Stimulated activated memory B cell treated with anti-CD40 and anti-IgM and Interleukin-4, amounts not matched to agents 10 μg/mL and 1 μg/mL and 100 μg/mL, for 72 hours (primary cell): ENCODE results near the gene CTNNA3.

Experiments used
- ATAC-seq: fragments of 150-1000 bp; cut with Tn5 transposase; 2 replicates; pipeline ENCODE4 v1.10.0; 2021
- H3K27ac Mint-ChIP-seq: one replicate; pipeline ENCODE4 v1.8.0; 2022; ENCODE audit warnings: mild to moderate bottlenecking, mixed read lengths
- H3K27me3 Mint-ChIP-seq: one replicate; pipeline ENCODE4 v1.8.0; 2022; ENCODE audit warnings: mixed read lengths
- H3K36me3 Mint-ChIP-seq: one replicate; pipeline ENCODE4 v1.8.0; 2022; ENCODE audit warnings: mixed read lengths
- H3K4me1 Mint-ChIP-seq: one replicate; pipeline ENCODE4 v1.8.0; 2022; ENCODE audit warnings: mixed read lengths
- H3K4me3 Mint-ChIP-seq: one replicate; pipeline ENCODE4 v1.8.0; 2022; ENCODE audit warnings: mild to moderate bottlenecking, moderate library complexity, mixed read lengths
- H3K9me3 Mint-ChIP-seq: one replicate; pipeline ENCODE4 v1.8.0; 2022; ENCODE audit warnings: mixed read lengths

Gene CTNNA3

DNA sequence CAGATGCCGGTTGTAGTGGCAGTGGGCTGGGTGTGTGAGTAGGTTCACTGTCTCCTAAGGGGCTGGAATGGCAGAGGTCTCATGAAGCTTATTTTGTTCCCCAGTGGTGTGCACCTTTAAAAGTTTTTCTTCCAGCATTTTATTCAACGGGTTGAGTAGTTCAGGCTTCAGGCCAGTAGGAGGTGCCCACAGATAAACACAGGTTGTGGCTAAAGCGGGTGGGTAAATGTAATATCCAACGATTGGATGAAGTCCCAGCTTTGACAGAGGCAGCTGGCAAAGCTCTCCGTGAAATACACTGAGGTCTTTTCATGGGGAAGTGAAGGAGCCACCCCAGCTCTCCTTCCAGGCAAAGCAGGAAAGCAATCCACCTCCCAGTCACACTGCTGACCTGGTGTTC lies 1109.9 kb downstream of the CTNNA3 start:
- Mint-ChIP-seq H3K27me3 (no peaks in the 10 kb centered on the region), H3K9me3 (peaks cover 4% of the 10 kb centered on the region), H3K27ac (no peak overlapping the region), H3K4me1 (no peaks in the 10 kb centered on the region), H3K36me3 (no peaks in the 10 kb centered on the region), H3K4me3 (no peak overlapping the region)
- ATAC-seq, result no peak

DNA sequence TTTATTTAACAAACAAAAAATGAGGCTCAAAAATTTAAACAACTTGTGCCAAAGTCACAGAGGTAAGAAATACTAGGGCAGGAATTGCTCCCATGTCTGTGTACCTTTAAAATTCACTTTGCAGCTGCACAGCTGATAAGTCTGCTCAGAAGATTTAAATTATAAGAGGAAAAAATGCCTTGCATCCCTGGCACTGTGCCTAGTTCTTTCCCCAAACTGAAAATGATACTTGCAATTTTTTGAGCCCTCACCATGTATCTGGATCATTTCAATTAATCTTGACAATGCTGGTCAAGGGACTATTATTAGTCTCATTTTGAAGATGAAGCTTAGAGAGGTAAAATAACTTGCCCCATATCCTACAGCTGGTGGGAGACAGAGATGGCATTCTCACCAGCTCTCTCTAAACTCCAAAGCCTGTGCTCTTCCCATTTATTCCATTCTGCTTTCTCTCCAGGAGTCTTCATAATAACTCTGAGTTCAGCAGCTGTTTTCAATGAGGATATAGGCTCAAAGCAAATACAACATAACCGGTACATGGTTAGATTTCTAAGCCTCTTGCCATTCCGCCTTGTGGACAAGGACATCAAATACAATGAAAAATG lies 1120.6 kb downstream of the CTNNA3 start:
- Mint-ChIP-seq H3K27ac (no peak overlapping the region), H3K4me3 (no peak overlapping the region), H3K4me1 (no peaks in the 10 kb centered on the region), H3K36me3 (no peaks in the 10 kb centered on the region), H3K9me3 (peaks cover under 1% of the 10 kb centered on the region), H3K27me3 (no peaks in the 10 kb centered on the region)
- no peak for ATAC-seq

DNA sequence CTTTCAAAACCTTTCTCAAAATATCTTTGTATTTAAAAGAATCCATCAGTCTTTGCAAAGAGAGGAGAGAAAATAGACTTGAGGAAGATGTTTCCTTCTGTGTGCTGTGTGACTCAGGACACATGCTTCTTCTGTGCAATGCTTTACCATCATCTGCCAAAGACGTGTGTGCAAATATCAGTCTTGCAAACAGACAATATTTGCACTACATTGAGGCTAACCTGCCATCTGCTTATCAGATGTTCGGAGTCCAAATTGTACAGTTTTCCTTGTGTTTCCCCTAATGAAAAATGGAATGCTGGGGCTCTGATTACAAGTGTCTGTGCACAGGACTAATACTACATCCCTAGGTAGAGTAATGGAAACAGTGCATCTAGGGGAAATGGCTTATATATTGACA lies 1123.3 kb downstream of the CTNNA3 start:
- no peak for ATAC-seq
- Mint-ChIP-seq H3K4me3 (no peak overlapping the region), H3K27ac (no peak overlapping the region), H3K27me3 (no peaks in the 10 kb centered on the region), H3K9me3 (no peaks in the 10 kb centered on the region), H3K36me3 (no peaks in the 10 kb centered on the region), H3K4me1 (no peaks in the 10 kb centered on the region)

DNA sequence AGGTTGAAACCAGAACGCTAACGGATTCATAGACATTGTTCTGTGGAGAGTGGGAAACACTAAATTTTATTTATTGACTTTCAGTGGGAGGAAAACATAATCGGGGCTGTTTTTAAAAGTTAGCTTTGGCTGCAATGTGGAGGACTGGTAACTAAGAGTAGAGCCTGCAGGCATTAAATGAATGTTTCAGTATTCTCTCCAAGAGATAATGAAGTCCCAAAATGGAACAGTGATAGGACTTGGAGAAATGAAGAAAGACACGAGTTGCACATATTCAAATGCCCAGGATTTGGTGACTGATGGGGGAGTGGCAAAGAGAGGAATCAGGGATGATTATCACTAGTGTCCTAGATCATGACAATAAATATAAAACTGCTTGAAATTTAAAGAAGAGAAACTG lies 1130.0 kb downstream of the CTNNA3 start:
- no peak for ATAC-seq
- Mint-ChIP-seq H3K9me3 (no peaks in the 10 kb centered on the region), H3K36me3 (no peaks in the 10 kb centered on the region), H3K27me3 (no peaks in the 10 kb centered on the region), H3K4me3 (no peak overlapping the region), H3K27ac (no peak overlapping the region), H3K4me1 (no peaks in the 10 kb centered on the region)

DNA sequence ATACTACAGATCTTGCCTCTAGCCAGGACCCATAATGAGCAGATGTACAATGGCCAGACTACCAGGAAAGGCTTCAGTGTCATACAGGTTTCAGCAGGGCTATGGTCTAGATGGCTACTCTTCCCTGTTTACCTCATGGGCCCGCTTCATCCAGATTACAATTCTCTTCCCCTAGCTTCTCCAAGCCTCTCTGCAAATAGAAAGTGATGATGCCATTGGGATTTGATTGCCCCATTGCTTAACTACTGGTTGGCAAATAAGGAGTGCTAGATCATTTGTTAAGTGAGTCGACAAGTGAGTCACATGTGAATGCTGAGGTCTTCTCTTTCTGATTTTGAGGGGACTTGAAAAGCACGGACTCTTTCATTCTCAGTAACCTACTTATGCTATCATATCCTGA lies 1131.7 kb downstream of the CTNNA3 start:
- no peak for ATAC-seq

DNA sequence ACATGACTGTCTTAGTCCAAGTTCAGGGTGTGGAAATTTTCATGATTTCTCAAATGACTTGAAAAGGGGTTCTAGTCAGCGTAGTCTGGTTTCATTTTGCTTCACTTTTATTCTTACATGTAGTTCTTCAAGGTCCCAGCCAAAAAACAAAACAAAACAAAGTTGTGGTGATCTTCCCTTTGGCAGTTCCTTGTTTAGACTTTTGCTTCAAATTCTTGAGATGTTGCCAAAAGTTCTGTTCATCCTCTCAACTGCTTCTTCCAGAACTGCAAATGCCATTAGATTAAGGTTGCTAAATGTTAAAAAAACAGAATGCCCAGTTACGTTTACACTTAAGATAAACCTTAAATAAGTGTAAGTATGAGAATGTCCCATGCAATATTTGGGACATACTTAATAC lies 1140.9 kb downstream of the CTNNA3 start:
- no peak for ATAC-seq
- H3K27me3 Mint-ChIP-seq, result no peaks in the 10 kb centered on the region

More for the DNA sequence above, 1131.7 kb downstream of the CTNNA3 start:
- Mint-ChIP-seq H3K36me3 (no peaks in the 10 kb centered on the region), H3K4me3 (no peak overlapping the region), H3K27ac (no peak overlapping the region), H3K27me3 (no peaks in the 10 kb centered on the region), H3K9me3 (no peaks in the 10 kb centered on the region), H3K4me1 (no peaks in the 10 kb centered on the region)

DNA sequence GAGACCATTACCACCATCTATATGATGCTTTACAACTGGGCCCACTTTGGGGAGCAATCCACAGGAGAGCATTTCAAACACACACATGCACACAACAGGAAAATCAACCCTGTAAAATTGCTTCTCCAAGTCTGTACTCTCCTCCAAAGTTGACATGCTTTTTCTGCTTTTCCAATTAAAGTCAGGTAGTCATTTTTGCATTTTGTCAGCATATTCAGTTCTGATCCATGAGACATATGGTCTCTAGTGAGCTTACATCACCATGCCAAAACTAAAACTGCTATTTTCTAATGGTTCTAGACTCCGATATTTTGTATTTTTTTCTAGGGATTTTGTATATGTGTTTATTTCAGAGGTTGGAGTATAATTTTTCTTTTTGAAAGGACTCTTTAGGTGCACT lies 1143.7 kb downstream of the CTNNA3 start:
- no peaks in the 10 kb centered on the region for H3K36me3 Mint-ChIP-seq
- ATAC-seq, result no peak
- no peaks in the 10 kb centered on the region for H3K27me3 Mint-ChIP-seq
- no peaks in the 10 kb centered on the region for H3K9me3 Mint-ChIP-seq
- no peak overlapping the region for H3K27ac Mint-ChIP-seq
- H3K4me3 Mint-ChIP-seq, result no peak overlapping the region
- H3K4me1 Mint-ChIP-seq, result no peaks in the 10 kb centered on the region

More for the DNA sequence above, 1140.9 kb downstream of the CTNNA3 start:
- Mint-ChIP-seq H3K4me1 (no peaks in the 10 kb centered on the region), H3K9me3 (peaks cover 3% of the 10 kb centered on the region), H3K27ac (no peak overlapping the region), H3K4me3 (no peak overlapping the region), H3K36me3 (no peaks in the 10 kb centered on the region)

DNA sequence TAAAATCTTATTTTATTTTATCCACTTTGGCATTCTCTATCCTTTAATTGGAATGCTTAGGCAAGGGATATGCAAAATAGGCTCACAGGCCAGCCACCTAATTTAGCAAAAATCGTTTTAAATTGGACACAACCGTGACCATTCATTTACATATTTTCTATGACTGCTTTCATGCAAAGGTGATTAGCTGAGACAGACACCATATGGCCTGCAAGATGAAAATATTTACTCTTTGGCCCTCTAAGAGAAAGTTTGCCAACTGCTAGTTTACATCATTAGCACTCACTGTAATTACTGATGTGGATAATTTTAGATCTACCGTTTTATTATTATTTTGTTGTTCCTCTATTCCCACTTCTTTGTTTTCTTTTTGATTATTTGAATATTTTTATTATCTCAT lies 1145.6 kb downstream of the CTNNA3 start:
- no peak overlapping the region for H3K4me3 Mint-ChIP-seq
- H3K9me3 Mint-ChIP-seq, result no peaks in the 10 kb centered on the region

DNA sequence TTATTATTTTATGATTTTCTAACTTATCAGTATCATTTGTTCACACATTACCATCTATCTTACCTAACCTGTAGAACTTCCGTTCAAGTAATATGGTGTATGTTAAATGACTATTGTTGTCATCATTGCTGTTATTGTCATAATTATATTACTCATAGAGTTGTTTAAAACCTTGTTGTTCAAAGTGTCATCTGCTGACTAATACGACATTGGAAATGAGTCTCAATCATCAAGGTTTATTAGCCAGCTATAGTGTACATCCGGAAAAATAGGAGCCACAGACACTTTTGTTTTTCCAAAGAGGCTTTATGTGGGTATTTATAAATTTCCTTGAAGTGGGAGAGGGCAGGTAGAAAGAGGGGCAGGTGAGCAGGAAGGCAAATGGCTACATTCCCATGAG lies 1157.1 kb downstream of the CTNNA3 start:
- no peaks in the 10 kb centered on the region for H3K27me3 Mint-ChIP-seq
- H3K9me3 Mint-ChIP-seq, result peaks cover 9% of the 10 kb centered on the region
- no peaks in the 10 kb centered on the region for H3K36me3 Mint-ChIP-seq
- ATAC-seq, result no peak
- H3K4me3 Mint-ChIP-seq, result no peak overlapping the region
- no peaks in the 10 kb centered on the region for H3K4me1 Mint-ChIP-seq
- no peak overlapping the region for H3K27ac Mint-ChIP-seq

More for the DNA sequence above, 1145.6 kb downstream of the CTNNA3 start:
- no peak overlapping the region for H3K27ac Mint-ChIP-seq
- H3K27me3 Mint-ChIP-seq, result no peaks in the 10 kb centered on the region
- no peaks in the 10 kb centered on the region for H3K36me3 Mint-ChIP-seq
- H3K4me1 Mint-ChIP-seq, result no peaks in the 10 kb centered on the region
- no peak for ATAC-seq

DNA sequence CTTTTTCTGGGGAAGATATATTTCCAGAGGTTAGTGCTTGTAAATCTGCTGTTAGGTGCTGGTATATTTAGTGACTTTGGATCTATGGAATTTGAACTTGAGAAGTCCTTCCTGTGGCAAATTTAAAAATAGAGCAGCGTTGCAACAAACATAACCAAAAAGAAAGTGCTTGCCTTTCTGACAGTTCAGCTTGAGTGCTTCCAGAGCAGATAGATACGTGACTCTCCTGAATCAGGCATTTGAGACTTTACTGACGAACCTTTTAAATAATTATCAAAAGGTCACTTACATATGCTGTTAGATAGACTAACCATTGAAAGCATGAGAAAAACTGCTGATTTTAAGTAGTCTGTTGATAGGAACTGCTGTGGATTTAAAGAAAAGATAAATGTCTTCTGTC lies 1157.6 kb downstream of the CTNNA3 start:
- no peak overlapping the region for H3K4me3 Mint-ChIP-seq
- no peaks in the 10 kb centered on the region for H3K4me1 Mint-ChIP-seq
- no peaks in the 10 kb centered on the region for H3K36me3 Mint-ChIP-seq
- H3K27me3 Mint-ChIP-seq, result no peaks in the 10 kb centered on the region
- H3K27ac Mint-ChIP-seq, result no peak overlapping the region
- H3K9me3 Mint-ChIP-seq, result peaks cover 9% of the 10 kb centered on the region
- no peak for ATAC-seq

DNA sequence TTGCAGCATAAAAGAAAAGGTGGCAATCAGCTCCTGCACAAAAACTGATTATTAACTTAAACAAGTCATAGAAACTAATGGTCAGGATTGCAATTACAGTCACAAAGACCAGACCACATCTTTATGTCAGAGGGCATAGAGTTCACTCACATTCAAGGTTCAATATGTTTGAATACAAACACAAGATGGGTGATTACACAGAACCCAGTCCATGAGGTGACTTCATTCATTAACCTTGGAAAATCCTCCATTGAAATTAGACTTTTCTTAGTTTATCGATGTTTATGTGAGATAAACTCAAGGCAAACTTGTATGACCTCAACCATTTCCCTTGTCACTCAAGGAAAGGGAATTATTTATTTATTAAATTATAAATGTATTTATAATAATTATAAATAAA lies 1158.8 kb downstream of the CTNNA3 start:
- Mint-ChIP-seq H3K9me3 (peaks cover 9% of the 10 kb centered on the region), H3K4me1 (no peaks in the 10 kb centered on the region), H3K27me3 (no peaks in the 10 kb centered on the region), H3K4me3 (no peak overlapping the region), H3K27ac (no peak overlapping the region), H3K36me3 (no peaks in the 10 kb centered on the region)
- no peak for ATAC-seq

DNA sequence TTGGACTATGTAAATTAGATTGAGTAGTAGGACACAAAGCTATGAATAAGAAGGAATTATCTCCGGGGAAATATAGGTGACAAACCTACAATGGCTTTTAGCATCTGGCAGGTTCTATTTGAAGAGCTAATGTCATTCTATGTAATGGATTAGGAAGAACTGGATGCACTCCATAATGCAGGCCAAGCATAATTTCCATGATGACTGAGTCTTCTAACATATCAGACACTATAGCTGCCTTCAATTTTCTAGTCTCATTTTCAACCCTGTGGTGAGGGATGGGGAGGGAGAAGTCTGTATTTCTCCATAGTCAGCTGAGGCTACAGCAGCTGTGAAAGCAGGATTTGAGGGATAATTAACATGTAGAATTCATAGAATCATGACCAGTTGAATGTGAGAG lies 1160.6 kb downstream of the CTNNA3 start:
- H3K4me3 Mint-ChIP-seq, result no peak overlapping the region
- H3K9me3 Mint-ChIP-seq, result peaks cover 6% of the 10 kb centered on the region
- no peak overlapping the region for H3K27ac Mint-ChIP-seq
- no peaks in the 10 kb centered on the region for H3K4me1 Mint-ChIP-seq
- no peak for ATAC-seq
- H3K27me3 Mint-ChIP-seq, result no peaks in the 10 kb centered on the region
- no peaks in the 10 kb centered on the region for H3K36me3 Mint-ChIP-seq

DNA sequence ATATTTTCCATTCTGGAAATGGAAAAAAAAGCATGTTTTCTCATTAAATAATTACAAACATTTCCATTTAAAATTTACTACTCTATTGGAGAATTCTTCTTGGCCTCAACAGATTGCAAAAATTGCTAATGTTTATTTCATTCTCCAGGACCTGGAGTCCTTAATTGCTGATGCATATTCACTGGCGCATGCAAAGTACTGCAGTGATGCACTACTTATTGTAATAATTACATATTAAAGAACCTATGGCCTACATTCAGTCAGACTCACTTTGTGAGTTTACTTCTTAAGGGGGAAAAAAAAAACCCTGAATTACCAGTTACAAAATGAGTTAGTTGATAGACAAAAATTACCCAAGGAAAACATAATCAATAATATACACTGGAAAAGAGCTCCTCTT lies 1161.1 kb downstream of the CTNNA3 start:
- peaks cover 6% of the 10 kb centered on the region for H3K9me3 Mint-ChIP-seq
- H3K36me3 Mint-ChIP-seq, result no peaks in the 10 kb centered on the region
- no peaks in the 10 kb centered on the region for H3K4me1 Mint-ChIP-seq
- no peak for ATAC-seq
- H3K27me3 Mint-ChIP-seq, result no peaks in the 10 kb centered on the region
- H3K27ac Mint-ChIP-seq, result no peak overlapping the region
- no peak overlapping the region for H3K4me3 Mint-ChIP-seq

DNA sequence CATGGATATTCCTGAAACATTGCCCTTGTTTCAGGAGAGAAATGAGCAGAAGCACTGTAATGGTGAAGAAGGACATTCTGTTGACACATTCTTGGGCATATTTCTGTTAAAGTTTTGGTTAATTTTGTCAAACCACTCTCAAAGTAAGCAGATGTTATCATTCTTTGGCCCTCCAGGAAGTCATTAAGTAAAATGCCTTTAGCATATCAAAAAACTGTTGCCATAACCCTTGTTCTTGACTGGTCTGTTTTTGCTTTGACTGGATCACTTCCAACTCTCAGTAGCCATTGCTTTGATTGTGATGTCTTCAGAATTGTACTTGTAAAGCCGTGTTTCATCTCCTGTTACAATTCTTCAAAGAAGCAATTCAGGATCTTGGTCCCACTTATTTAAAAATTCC lies 1174.5 kb downstream of the CTNNA3 start:
- ATAC-seq, result no peak
- Mint-ChIP-seq H3K9me3 (peaks cover 7% of the 10 kb centered on the region), H3K36me3 (no peaks in the 10 kb centered on the region), H3K27me3 (no peaks in the 10 kb centered on the region), H3K27ac (no peak overlapping the region), H3K4me1 (no peaks in the 10 kb centered on the region), H3K4me3 (no peak overlapping the region)

DNA sequence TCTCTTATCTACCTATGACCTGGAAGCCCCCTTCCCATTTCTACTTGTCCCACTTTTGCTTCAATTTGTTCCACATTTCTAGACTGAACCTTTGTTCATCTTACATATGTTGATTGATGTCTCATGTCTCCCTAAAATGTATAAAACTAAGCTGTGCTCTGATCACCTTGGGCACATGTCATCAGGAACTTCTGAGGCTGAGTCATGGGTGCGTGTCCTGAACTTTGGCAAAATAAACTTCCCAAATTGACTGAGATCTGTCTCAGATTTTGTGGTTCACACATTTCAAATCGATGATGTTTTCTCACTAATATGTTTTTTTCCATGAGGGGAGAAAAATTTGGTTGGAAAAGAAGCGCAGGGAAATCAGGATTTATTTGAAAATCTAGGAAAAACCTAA lies 1176.4 kb downstream of the CTNNA3 start:
- no peak for ATAC-seq
- Mint-ChIP-seq H3K9me3 (peaks cover 2% of the 10 kb centered on the region), H3K27ac (no peak overlapping the region), H3K4me3 (no peak overlapping the region), H3K36me3 (no peaks in the 10 kb centered on the region), H3K4me1 (no peaks in the 10 kb centered on the region), H3K27me3 (no peaks in the 10 kb centered on the region)

DNA sequence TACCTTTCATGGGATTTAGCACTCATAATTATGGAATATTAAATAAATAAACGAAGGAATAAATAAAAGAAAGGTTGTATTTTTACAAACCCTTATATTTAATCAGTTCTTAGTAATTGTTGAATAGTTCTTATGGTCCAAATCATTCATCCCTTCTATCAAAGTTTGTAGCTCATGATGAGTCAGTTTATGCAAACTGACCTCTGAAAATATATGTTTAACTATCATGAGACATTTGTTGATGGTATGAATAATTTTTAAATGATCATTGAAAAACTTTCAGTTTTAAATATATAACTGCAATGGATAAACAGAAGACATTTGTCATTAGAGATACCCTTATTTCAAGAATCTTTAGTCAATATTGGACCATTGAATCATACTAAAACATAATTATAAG lies 1181.3 kb downstream of the CTNNA3 start:
- no peak overlapping the region for H3K4me3 Mint-ChIP-seq
- no peaks in the 10 kb centered on the region for H3K27me3 Mint-ChIP-seq
- no peaks in the 10 kb centered on the region for H3K36me3 Mint-ChIP-seq
- no peak for ATAC-seq
- no peak overlapping the region for H3K27ac Mint-ChIP-seq
- H3K4me1 Mint-ChIP-seq, result no peaks in the 10 kb centered on the region
- peaks cover 5% of the 10 kb centered on the region for H3K9me3 Mint-ChIP-seq

DNA sequence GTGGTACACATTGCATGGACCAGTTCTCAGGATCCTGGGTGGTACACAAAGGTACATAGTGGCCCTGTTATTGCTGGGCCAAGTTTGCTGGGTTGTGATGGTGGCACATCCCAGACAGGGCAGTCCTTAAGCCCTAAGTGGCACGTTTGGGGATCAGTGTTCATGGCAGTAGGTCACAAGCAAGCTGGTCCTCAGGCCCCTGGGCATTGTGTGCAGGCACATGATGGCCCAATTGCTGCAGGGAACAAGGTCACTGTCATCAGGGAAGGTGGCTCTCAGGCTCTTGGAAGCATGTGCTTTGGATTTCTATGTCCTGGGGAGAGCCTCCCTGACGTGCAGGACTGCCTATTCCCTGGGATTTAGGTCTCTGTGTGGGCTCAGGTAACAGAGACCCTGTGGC lies 1182.5 kb downstream of the CTNNA3 start:
- Mint-ChIP-seq H3K36me3 (no peaks in the 10 kb centered on the region), H3K4me3 (no peak overlapping the region), H3K4me1 (no peaks in the 10 kb centered on the region), H3K9me3 (peaks cover 5% of the 10 kb centered on the region), H3K27me3 (no peaks in the 10 kb centered on the region), H3K27ac (no peak overlapping the region)
- no peak for ATAC-seq
